HG03378 (cell line): ENCODE measurements around the gene AUH.

Experiments
- ATAC-seq: cut with Tn5 transposase; IDR thresholded peaks from one replicate; pipeline ENCODE4 v1.9.1; 2021; ENCODE audit warnings: mild to moderate bottlenecking, moderate library complexity; ENCODE audit not compliant: unreplicated experiment

The AUH gene

DNA sequence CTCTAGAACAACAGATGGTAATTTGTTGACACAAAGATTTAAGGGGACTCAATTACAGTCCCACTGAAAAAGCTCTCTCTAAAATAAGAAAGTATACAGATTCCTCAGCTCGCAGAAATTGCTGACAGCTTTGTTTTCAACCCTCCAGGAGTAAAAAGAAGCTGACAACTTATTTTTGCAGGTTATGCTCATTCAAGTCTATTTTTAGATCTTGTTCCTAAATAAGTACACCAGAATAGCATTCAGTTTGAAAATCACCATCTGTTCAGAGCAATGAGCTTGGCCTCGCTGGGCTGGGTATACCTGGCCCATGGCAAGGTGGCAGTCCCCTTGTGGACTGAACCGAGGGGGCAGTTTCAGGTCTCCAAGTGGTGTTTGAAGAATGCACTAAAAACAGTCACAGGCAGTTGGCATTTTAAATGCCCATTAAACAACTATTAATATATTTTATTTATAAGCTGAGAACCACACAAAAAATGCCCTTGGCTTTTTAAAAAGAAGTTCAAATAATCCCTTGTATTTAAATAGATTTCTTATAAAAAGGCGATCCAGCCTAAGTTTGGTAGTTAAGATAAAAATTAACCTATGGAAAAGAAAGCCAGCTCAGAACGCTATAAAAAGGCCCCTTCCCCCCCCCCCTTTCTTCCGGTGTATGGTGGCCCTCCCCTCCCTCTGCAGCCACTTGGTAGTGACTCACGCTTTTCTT lies 169.2 kb downstream of the AUH start:
- no peak for ATAC-seq

DNA sequence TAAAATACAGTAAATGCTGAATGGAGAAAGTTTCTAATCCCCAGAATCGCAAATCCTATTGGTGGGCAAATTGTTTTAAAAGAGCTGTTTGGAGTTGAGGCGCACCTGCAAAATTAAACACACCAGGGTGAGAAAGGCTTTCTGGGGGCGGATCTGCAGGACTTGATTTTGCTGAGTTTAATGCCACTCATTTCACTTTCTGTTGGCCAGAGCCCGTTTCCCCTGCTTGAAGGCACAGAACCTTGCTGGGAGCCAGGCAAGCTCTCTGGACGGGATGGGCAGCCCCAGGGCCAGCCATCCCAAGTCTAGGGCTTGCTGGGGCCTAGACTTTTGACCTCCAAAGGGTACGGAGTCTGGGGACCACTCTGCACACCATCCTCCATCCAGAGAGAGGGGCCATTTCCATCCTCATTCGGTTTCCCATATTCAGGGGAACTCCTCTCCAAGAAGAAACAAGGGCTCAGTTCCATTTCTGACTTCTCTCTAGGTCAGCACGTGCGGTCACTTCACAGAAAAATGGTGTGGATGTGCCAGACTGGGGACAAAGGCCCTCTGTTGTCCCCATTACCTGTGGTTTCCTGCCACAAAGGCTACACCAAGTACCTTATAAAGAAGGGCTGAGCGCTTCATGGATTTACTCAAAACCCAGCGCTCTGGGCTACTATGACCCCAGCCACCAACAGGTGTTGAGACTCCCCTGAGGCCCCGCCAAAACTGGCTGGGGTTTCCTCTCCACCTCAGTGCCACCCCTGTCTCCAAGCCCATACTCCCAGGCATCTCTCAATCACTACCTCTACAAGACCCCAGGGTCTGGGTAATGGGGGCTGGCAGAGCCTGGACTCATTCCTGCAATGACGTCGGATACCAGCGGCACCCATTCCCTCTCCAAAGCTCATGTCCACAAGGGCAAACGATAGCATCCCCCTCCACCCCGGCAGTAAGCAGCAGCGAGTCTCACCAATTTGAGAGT lies 170.0 kb downstream of the AUH start:
- no peak for ATAC-seq

DNA sequence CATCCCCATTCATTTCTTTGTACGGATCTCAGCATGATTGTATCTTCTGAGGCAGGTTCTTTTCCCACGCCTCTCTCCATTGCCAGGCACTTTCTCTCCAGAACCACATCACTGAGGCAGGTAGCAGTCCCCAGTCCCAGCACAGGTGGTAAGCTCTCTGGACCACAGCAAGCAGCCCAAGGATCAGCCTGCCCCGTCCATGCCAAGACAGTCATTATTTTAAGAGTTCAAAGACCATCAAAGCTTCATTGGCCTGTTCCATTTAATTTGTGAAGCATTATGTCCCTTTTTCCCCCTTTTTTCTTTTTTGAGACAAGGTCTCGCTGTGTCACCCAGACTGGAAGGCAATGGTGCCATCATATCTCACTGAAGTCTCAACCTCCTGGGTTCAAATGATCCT lies 171.7 kb downstream of the AUH start:
- ATAC-seq: no peak

DNA sequence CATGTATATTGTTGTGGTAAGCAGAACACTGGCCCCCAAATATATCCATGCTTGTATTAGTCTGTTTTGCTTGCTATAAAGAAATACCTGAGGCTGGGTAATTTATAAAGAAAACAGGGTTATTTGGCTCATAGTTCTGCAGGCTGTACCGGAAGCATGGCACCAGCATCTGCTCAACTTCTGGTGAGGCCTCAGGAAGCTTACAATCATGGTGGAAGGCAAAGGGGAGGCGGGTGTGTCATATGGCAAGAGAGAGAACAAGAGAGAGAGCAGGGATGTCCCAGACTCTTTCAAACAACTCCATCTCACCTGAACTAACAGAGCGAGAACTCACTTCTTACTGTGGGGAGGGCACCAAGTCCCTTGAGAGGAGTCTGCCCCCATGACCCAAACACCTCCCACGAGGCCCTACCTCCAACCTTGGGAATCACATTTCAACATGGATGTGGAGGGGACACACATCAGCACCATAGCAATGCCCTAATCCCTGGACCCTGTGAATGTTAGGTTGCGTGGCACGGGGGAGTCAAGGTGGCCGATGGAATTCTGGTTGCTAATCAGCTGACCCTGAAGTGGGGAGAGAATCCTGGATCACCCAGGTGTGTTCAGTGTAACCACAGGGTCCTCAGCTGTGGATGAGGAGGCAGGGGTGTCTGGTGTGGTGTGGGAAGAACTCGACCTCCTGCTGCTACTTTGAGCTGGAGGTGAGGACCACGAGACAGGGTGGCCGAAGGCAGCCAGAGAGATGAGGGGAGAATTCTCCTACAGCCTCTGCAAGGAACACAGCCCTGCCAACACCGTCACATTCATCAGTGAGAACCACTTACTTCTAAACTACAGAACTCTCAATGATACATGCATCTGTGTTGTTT lies 172.8 kb downstream of the AUH start:
- no peak for ATAC-seq

DNA sequence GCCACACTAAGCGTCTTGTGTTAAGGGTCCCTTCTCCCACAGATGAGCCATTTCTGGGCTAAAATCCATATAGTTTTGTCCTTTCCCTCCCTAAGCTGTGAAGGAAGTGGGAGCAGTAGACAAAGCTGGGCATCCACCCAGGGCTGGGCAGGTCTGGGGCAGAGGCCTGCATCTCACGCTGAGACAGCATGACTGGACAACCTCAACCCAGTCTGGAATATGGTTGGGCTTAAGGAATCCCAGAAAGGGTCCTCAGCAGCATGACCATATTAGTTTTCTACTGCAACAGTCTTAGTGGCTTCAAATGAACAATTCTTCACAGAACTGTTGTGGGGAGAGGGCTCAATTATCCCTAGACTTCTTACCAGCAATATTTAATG lies 173.8 kb downstream of the AUH start:
- ATAC-seq: no peak

DNA sequence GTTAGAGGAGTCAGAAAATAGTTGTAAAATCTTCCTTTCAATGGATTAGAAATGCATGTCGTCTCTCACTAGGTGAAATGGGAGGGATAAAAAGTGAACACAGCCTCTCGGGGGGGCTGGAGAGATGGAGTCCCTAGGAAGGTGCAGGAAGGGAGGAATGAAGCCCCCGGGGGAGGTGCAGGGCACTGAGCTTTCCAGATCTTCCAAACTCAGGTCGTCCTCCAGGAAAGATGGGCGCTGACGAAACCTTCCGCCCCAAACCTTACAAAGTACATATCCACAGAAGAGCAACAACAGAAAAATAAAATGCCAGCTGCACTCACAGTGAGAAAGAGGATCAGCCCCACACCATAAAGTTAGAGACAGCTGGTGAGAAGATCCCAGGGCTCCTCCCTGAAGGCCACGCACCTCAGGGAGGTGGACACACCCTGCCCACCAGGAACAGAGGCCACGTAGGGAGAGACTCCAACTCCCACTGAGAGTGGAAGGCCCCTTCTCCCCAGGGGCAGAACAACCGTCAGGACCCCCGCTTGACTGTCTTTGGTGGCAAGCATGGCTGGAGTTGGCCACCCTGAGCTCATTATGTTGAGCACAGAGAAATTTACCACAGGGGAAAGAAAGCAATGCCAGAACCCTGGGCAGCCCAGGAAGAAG lies 174.3 kb downstream of the AUH start:
- no peak for ATAC-seq

DNA sequence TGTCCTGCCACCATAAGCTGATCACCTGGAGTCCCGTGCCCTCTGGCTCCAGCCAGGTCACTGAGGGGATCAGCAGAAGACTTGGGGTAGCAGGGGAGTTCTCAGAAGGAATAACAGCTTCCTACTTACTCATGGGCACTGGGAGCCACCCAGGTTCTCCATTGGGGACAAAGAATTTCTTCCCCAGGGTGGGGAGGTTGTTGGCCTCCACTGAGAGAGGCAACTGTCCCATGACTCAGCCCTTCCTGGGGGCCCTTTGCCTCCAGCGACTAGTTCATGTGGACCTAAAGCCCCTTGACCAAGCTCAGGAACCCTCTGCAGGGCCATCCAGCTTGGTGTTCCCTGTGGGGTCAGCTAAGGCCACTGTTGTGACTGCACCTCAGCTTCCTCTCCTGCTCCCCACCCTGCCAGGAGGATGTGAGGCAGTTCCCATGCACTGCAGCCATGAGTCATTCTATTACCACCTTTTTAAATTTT lies 175.0 kb downstream of the AUH start:
- ATAC-seq: no peak

DNA sequence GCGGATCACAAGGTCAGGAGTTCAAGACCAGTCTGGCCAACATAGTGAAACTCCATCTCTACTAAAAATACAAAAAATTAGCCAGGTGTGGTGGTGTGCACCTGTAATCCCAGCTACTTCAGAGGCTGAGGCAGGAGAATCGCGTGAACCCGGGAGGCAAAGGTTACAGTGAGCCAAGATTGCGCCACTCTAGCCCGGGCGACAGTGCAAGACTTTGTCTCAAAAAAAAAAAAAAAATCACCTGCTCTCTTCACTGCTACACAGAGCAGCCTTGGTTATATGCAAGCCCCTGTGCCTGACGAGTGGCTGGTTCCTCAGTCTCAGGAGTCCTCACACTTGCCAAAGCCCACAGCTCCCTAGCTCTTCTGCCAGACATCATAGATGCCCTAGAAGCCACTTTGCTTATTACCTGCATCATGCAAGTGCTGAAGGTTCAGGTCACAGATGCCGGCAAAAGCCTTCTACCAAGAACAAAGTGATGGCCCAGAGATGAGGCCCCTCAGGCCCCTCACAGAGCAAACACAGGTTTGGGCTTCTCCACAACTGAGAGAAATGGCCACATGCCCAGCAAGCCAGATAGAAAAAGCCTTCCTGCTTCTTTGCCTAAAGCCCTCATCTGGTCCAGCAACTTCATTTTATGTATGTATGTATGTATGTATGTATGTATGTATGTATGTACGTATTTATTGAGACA lies 176.4 kb downstream of the AUH start:
- ATAC-seq: no peak

DNA sequence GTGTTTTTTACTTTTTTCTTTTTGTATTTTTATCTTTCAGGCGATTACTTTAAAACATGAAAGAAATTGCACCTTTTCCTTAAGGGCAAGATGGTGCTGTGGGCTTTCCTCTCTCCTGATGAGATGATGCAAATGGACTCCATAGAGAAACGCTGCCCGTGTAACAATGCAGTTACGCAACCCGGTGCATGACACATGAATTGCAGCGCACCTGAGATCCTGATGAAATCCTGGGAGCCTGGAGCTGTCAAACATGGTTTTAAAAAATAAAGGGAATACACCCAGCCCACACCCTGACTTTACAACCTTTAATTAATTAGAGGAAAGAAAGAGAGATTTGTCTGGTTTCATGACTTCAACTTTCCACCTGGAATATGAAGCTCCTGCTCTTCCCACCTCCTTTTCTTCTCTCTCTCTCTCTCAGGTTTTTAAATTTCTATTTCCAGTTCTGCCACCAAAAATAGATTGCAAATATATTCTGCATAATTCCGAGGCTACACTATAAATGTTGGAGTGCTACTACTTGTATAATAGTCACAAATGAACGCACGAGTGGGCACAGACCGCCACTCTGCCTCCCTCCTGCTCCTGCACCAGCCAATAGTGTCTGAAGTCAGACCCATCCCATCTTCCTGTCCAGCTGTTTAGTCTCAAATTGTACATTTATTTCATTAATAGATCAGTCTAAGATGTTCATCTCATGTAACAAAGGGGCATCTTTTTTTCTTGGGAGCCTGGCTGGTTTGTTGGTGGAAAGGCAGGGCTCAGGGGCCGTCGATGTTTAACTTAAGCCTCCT lies 179.1 kb downstream of the AUH start:
- ATAC-seq: no peak

DNA sequence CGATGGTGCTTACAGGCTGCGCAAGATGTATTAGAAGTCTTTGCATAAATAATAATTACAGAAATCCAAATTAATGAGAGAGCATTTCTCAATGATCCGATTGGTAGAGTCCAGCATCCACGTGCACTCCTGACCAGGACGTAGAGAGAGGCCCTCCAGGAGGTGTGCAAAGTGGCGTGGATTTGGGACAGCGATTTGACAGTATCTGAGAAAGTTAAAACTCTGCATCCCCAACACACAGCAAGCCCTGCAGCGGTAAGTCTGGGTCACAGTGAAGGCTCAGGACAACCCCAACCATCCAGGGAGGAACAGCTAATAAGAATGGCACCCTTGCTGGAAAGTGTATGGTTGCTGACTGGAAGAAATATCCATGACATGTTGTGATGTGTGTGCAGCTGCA lies 180.2 kb downstream of the AUH start:
- no peak for ATAC-seq

DNA sequence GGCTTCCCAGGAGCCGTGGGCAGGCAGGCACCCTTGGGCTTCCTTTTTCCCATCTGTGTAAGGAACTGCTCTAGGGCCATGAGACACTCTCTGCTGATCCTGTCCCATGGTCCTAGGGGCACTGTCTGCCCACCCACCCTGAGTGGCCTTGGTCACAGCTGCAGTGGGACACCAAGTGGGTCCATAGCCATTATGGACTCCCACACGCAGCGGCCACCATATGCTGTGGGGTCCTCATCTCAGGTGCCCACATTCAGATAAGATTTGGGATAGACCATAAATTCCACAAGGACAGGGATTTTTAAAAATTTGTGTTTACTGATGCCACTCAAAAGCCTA lies 180.8 kb downstream of the AUH start:
- ATAC-seq: no peak

DNA sequence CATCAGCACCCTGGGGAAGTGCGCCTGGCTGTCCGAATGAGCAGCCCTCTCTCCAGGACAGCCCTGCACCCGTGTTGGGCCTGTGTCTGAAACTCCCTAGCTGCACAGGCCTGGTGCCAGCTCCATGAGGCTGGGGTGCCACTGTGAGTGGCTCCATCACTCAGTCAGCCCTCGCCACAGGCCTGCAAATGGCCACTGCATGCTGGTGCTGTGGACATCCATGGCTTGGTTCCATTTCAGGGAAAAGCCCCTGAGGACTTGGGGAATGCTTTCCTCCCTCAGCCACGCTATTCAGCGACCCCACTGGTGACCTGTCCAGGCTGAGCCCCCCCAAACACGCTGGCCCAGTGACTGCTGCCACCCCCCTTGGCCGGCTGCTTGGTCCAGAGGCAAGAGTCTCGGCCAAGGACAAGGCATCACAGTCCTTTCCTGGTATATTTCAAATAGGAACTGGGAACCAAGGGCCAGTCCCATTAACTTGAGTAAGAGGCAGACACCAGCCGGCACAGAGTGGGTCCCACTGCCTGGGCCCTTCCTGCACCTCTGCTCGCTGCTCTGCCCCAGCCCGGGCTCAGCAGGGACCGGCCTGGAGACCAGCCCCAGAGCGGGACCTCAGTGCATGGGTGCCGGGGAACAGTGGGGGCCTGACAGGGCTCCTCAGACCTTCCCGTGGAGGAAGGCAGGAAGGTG lies 181.3 kb downstream of the AUH start:
- ATAC-seq: no peak

DNA sequence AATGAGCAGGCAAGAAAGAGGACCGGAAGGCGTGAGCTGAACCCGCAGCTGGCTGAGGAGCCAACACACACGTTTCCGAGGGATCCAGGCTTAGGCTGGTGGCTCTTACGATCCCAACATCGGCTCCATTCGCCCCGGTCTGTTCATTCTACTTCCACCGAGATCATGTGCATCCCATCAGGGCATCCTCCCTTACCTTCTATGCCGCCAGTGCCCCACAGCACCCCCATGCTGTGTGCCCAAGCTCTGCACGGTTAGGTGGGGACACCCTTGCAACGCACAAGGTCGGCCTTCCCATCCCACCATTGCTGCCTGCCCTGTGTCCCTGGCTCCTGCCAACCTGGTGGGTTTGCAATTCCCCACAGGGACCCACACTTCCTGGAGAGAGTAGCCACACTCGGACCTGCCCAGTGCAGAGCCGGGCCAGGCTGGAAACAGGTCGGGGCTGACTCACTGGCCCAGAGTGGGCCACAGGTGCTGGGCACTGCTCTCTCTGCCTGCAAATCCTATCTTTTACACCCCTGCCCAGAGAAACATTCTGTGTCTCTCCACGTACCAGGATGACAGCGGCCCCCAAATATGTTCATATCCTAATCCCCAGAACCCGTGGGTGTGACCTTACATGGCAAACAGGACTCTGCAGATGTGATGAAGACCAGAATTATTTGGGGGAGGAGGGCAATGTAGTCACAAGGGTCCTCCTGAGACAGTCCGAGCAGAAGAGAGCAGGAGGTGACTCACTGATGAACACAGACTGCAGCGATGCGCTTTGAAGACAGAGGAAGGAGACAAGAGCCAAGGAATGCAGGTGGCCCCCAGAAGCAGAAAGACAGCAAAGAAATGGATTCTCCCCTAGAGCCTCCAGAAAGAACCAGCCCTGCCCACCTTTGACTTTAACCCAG lies 182.2 kb downstream of the AUH start:
- ATAC-seq: no peak

DNA sequence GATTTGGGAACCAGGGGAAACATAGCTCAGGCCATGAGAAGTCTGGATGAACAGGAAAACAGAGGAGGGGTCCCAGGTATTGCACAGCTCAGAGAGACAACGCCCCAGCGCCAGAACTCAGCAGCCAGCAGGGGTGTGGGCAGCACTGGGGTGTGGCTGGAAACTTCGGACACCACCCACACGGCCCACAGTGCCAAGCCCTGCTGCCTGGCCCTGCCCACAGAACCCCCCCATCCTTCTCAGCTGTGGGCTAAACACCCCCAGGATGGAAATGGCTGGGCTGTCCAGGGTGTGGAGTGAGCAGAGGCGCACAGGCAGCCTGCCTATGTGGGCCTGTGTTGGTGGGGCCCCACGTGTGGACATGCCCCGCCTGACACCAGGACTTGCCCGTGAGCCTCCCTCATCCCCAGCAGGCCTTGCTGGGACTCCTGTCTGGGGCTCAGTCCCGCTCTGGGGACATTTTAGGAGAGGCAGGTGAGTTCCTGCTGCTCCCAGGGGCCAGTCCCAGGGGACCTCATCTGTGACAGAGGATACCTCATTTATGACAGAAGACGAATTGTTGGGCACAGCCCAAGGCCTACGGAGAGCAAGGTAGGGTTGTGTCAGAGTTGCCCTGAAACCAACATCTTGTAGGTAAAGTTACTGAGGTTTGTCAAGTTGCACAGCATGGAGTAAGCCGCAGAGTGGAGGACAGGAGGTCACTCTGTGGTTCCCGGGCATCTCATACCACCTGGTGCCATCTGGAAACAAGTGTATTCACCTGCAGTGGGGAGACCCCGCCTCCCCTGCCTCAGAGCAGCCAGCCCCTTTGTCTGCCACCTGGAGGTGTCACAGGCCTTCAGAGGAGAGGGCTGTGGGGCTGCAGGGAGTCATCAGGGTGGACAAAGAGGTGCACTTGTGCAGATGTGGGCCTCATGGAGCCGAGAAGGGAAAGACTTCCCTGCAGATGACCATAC lies 183.2 kb downstream of the AUH start:
- ATAC-seq: no peak

DNA sequence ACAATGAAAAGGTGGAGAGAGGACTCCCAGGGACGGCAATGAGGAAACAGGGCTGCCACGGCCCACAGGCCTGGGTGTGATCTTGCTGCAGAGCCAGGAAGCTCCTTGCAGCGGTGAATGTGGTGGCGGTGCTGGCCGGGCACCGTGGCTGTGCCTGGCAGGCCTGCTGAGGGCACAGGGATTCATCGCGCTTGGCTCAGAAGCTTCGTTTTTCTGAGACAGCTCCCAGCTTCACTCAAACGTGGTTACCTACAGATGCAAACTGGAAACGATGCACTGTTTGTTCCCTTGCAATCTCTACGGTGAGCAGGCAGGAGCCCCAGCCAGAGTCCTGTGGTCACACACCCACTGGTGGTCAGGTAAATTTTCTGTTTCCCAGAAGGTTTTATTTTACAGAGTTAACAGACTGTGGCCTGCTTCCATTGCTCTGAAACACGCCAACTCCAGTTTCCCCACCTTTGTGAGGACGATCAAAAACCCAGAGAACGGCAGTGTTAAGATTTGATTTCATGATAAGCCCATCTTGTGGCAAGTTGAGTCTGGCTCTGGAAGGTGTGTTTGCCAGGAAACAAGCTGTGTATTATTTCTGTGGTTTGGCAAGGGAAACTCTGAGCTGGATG lies 183.9 kb downstream of the AUH start:
- no peak for ATAC-seq

DNA sequence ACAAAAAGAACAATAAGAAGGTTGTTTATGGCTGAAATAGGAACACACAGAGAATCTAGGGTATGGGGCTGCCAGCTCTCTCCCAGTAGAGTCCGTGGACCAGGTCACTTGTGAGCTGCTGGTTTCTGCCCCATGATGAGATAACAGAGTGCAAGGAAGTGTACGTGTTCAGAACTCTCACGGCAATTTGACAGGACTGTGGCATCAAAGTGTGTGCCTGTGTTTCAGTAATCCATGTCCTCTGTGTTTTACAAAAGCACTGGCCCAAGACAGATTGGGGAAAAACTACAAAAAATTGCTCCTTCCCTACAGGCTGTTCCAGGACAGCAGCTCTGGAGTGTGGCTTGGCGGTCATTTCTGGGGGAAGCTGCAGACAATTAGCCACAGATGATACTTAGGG lies 184.6 kb downstream of the AUH start:
- no peak for ATAC-seq
